Neural progenitor cell (in vitro differentiated cells): Measurements from ENCODE around the gene MAT1A. TPM values are rescaled to one million over a fixed set of nuclear protein-coding genes. Genes with fewer than 3 reads are reported as not detected.

Source experiments
- DNase-seq: peaks from one replicate; pipeline ENCODE4 v3.0.0-alpha.2; 2016; ENCODE audit warnings: low spot score
- H2AFZ ChIP-seq: fragments of 200-600 bp; sonication (generic); replicated peaks from 2 replicates; pipeline ENCODE4 v1.6.1; 2016; ENCODE audit warnings: antibody characterized with exemption
- H3F3A ChIP-seq: fragments of 200-600 bp; sonication (generic); 2 replicates; pipeline ENCODE4 v1.6.1; 2016; ENCODE audit warnings: antibody characterized with exemption, low read depth
- H3K27ac ChIP-seq: fragments of 200-600 bp; sonication (generic); 2 replicates; pipeline ENCODE4 v1.5.1; 2016; ENCODE audit warnings: mild to moderate bottlenecking
- H3K27me3 ChIP-seq: fragments of 200-600 bp; sonication (generic); 2 replicates; pipeline ENCODE4 v1.6.1; 2016; ENCODE audit warnings: mild to moderate bottlenecking, moderate library complexity
- H3K36me3 ChIP-seq: fragments of 200-600 bp; sonication (generic); 2 replicates; pipeline ENCODE4 v1.5.1; 2016
- H3K4me1 ChIP-seq: fragments of 200-600 bp; sonication (generic); 2 replicates; pipeline ENCODE4 v1.6.1; 2016; ENCODE audit warnings: mixed run types
- H3K4me2 ChIP-seq: fragments of 200-600 bp; sonication (generic); 2 replicates; pipeline ENCODE4 v1.6.1; 2016
- H3K4me3 ChIP-seq: fragments of 200-600 bp; sonication (generic); 2 replicates; pipeline ENCODE4 v1.5.1; 2016
- H3K79me2 ChIP-seq: fragments of 200-600 bp; sonication (generic); 2 replicates; pipeline ENCODE4 v1.6.1; 2016; ENCODE audit warnings: low read depth
- H3K9ac ChIP-seq: fragments of 200-600 bp; sonication (generic); 2 replicates; pipeline ENCODE4 v1.6.1; 2016
- H3K9me3 ChIP-seq: fragments of 200-600 bp; sonication (generic); 2 replicates; pipeline ENCODE4 v1.5.1; 2016; ENCODE audit warnings: low read depth
- H4K20me1 ChIP-seq: fragments of 200-600 bp; sonication (generic); 2 replicates; pipeline ENCODE4 v1.6.1; 2016; ENCODE audit warnings: low read depth
- H3K27ac Mint-ChIP-seq: 3 replicates; pipeline ENCODE4 v1.8.0; 2021; ENCODE audit warnings: mixed read lengths
- H3K27me3 Mint-ChIP-seq: 2 replicates; pipeline ENCODE4 v1.8.0; 2022; ENCODE audit warnings: low read depth, mild to moderate bottlenecking, inconsistent platforms, moderate library complexity, mixed read lengths; ENCODE audit not compliant: insufficient read depth
- H3K36me3 Mint-ChIP-seq: 3 replicates; pipeline ENCODE4 v1.8.0; 2021; ENCODE audit warnings: mixed read lengths
- H3K4me1 Mint-ChIP-seq: 3 replicates; pipeline ENCODE4 v1.8.0; 2021; ENCODE audit warnings: mixed read lengths
- H3K4me3 Mint-ChIP-seq: 3 replicates; pipeline ENCODE4 v1.8.0; 2021; ENCODE audit warnings: mild to moderate bottlenecking, moderate library complexity, mixed read lengths
- H3K9me3 Mint-ChIP-seq: 3 replicates; pipeline ENCODE4 v1.8.0; 2020; ENCODE audit warnings: mixed read lengths
- EZH2 ChIP-seq: fragments of 200-600 bp; sonication (generic); IDR thresholded peaks from 2 replicates; pipeline ENCODE4 v1.6.1; 2017; ENCODE audit warnings: antibody characterized with exemption, mild to moderate bottlenecking, moderate library complexity
- EZH2phosphoT487 ChIP-seq: fragments of 200-600 bp; sonication (generic); IDR thresholded peaks from 2 replicates; pipeline ENCODE4 v1.6.1; 2017; ENCODE audit warnings: antibody characterized with exemption
- total RNA-seq: library from RNA; depleted of rRNA; stranded (reverse); fragments of >200 nt; gene quantifications from 2 replicates; pipeline ENCODE4 v1.2.3, GENCODE V29; 2015; ENCODE audit warnings: low replicate concordance
- TF ChIP-seq, protein P1 (sequence below): fragments of 200-600 bp; sonication (generic); IDR thresholded peaks from 2 replicates; pipeline ENCODE4 v1.5.1; 2017; ENCODE audit warnings: antibody characterized with exemption, mild to moderate bottlenecking

Gene MAT1A
- total RNA-seq, 1 donor from 2014 or later = not detected

GRCh38 chr10:80272793-80273522, 16.5 kb downstream of the MAT1A start:
- Histone ChIP-seq H3K4me2 (no peak overlapping the region), H3K27me3 (no peaks in the 10 kb centered on the region), H2AFZ (no peak overlapping the region), H3K4me3 (no peak overlapping the region), H3K4me1 (no peaks in the 10 kb centered on the region), H4K20me1 (no peaks in the 10 kb centered on the region), H3K36me3 (no peaks in the 10 kb centered on the region), H3F3A (no peaks in the 10 kb centered on the region), H3K79me2 (no peaks in the 10 kb centered on the region), H3K27ac (no peak overlapping the region), H3K9me3 (no peaks in the 10 kb centered on the region), H3K9ac (no peak overlapping the region)
- Mint-ChIP-seq H3K4me3 (no peak overlapping the region), H3K27ac (no peak overlapping the region), H3K4me1 (peaks cover 13% of the 10 kb centered on the region), H3K9me3 (peaks cover 4% of the 10 kb centered on the region), H3K27me3 (peaks cover 6% of the 10 kb centered on the region), H3K36me3 (no peaks in the 10 kb centered on the region)
- TF ChIP-seq EZH2 (no peak), EZH2phosphoT487 (no peak)
- TF ChIP-seq, protein P1, sequence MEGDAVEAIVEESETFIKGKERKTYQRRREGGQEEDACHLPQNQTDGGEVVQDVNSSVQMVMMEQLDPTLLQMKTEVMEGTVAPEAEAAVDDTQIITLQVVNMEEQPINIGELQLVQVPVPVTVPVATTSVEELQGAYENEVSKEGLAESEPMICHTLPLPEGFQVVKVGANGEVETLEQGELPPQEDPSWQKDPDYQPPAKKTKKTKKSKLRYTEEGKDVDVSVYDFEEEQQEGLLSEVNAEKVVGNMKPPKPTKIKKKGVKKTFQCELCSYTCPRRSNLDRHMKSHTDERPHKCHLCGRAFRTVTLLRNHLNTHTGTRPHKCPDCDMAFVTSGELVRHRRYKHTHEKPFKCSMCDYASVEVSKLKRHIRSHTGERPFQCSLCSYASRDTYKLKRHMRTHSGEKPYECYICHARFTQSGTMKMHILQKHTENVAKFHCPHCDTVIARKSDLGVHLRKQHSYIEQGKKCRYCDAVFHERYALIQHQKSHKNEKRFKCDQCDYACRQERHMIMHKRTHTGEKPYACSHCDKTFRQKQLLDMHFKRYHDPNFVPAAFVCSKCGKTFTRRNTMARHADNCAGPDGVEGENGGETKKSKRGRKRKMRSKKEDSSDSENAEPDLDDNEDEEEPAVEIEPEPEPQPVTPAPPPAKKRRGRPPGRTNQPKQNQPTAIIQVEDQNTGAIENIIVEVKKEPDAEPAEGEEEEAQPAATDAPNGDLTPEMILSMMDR = no peak
- DNase-seq = no peak

DNA sequence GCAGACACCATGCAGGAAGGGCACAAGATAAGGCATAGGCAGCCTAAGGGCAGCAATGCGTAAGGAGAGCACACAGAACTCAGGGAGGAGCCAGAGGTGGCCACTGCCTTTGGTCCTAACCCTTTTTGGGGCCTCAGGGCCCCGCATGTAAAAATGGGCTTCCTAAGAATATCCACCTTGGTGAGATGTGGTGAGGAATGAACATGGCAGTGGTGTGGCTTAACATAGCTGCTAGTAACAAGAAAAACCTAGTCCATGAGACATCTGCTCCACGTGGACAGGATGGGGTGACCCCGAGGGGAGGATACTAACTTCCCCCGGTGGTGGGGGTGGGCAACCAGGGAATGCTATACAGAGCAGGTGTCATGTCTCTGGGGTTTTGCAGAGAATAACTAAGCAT, 18.0 kb downstream of the MAT1A start:
- Histone ChIP-seq H2AFZ (no peak overlapping the region), H3K4me1 (peaks cover 2% of the 10 kb centered on the region), H3K27ac (no peak overlapping the region), H3K27me3 (no peaks in the 10 kb centered on the region), H3F3A (peaks cover under 1% of the 10 kb centered on the region), H4K20me1 (no peaks in the 10 kb centered on the region), H3K4me3 (no peak overlapping the region), H3K9me3 (no peaks in the 10 kb centered on the region), H3K9ac (no peak overlapping the region), H3K36me3 (no peaks in the 10 kb centered on the region), H3K4me2 (no peak overlapping the region), H3K79me2 (no peaks in the 10 kb centered on the region)
- Mint-ChIP-seq H3K27me3 (peaks cover 4% of the 10 kb centered on the region), H3K27ac (no peak overlapping the region), H3K4me1 (peaks cover 15% of the 10 kb centered on the region), H3K9me3 (peaks cover 8% of the 10 kb centered on the region), H3K4me3 (no peak overlapping the region), H3K36me3 (no peaks in the 10 kb centered on the region)
- DNase-seq = no peak
- TF ChIP-seq EZH2phosphoT487 (no peak), EZH2 (no peak)
- TF ChIP-seq, protein P1 = no peak

GRCh38 chr10:80270887-80271286, 18.6 kb downstream of the MAT1A start:
- H2AFZ ChIP-seq = no peak overlapping the region
- H3K27ac ChIP-seq = no peak overlapping the region
- peaks cover 4% of the 10 kb centered on the region for H3K27me3 Mint-ChIP-seq
- no peak for DNase-seq
- peaks cover 8% of the 10 kb centered on the region for H3K9me3 Mint-ChIP-seq
- no peaks in the 10 kb centered on the region for H3K36me3 Mint-ChIP-seq
- no peak overlapping the region for H3K4me2 ChIP-seq
- H4K20me1 ChIP-seq = no peaks in the 10 kb centered on the region
- no peaks in the 10 kb centered on the region for H3K9me3 ChIP-seq
- H3K4me3 ChIP-seq = no peak overlapping the region
- peaks cover 18% of the 10 kb centered on the region for H3K4me1 Mint-ChIP-seq
- H3K36me3 ChIP-seq = no peaks in the 10 kb centered on the region
- peaks cover 4% of the 10 kb centered on the region for H3F3A ChIP-seq
- peaks cover 7% of the 10 kb centered on the region for H3K4me1 ChIP-seq
- no peak overlapping the region for H3K4me3 Mint-ChIP-seq
- no peaks in the 10 kb centered on the region for H3K79me2 ChIP-seq
- no peak overlapping the region for H3K9ac ChIP-seq
- H3K27ac Mint-ChIP-seq = no peak overlapping the region
- H3K27me3 ChIP-seq = no peaks in the 10 kb centered on the region
- TF ChIP-seq EZH2phosphoT487 (no peak), EZH2 (no peak)
- TF ChIP-seq, protein P1 = no peak
